Measurements from ENCODE around the gene ST8SIA1.

ST8SIA1 gene

DNA sequence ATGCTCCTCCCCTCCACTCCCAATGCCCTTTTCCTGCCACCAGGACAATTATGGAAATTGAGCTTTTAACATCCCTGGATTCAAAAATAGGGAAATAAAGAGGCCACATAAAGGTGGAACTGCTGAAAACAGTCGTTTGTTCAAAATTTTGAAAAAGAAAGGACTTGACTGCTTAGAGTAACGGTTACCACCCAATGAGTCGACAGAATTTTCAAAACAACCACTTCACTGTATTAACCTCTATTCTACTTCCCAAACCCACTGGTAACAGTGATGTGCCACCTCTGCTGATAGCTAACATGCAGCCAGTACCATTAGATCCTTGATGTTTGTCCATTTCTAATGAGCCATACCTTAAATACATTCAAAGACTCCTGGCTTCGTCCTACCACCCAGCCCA lies 4.9 kb downstream of the ST8SIA1 start:
- no peak for DNase-seq (ENCODE audit: low read depth)

- no peak for DNase-seq (ENCODE audit: low read depth)
These were observed 9.3 kb downstream of the ST8SIA1 start for GRCh38 chr12:22325218-22325617.

DNA sequence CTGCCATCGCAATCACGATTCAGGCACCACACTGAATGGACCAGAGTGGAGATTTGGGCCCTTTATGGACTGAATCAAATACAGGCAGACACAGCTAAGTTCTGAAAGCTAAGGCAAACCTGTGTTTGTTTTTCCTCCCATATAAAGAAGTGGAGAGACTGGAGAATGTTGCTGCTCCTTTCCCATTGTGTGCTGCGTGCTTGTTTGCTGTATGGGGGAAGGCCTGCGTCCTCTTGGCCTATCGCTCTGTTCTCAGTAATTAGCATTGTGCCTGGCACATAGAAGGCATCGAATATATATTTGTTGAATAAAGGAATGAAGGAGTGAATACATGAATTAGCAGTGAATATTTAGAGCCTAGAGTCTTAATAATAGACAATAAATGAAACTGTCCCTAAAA lies 12.4 kb downstream of the ST8SIA1 start:
- no peak for DNase-seq (ENCODE audit: low read depth)

DNA sequence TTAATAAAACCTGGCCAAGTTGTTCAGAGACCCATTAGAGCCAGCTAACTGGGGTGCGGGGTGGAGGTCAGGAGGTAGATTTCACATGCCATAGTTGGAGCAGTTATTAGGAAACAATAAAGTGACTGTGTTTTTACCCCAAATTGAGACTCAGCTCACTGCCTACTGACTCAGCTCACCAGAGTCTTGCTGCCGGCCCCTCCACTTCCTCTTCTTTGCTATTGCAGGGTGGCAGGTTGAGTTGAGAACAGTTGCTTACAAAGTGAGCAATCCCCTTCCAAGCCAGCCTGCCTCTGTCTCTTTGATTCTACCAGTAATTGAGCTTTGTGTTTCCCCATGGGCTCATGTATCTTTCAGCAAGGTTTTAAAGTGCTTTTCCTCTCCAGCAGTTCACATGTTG lies 12.9 kb downstream of the ST8SIA1 start:
- DNase-seq (ENCODE audit: low read depth): peak; percentile 8

- DNase-seq (ENCODE audit: low read depth): no peak
These were observed 13.4 kb downstream of the ST8SIA1 start for GRCh38 chr12:22321018-22321605.

DNA sequence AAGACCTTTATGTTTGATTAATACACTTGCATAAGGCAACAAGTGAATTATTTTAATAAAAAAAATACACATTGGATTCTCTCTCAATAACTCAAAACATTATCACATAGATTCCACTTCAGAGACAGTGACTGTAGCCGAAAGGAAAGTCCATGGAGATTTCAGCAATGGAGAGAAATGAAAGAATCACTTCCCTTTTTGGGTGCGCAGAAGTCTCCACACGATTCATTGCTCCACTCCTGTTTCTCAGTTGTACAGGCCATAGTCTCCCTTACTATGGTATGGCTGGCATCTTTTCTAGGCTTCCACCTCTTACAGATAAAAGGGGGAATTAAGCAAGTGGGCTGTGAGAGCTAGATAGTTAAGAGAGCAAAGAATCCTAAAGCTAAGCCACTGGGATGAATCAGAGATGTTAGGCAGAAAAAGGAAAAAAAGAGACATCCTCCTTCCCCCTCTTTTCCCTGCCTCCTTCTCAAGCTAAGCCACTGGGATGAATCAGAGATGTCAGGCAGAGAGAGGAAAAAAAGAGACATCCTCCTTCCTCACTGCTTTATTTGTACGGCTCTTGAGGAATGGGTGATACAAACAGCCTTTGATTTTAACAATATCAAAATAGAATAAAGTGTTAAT lies 16.3 kb downstream of the ST8SIA1 start:
- DNase-seq (ENCODE audit: low read depth): no peak

- DNase-seq (ENCODE audit: low read depth): no peak
These were observed 20.6 kb downstream of the ST8SIA1 start for GRCh38 chr12:22313963-22314330.

GRCh38 chr12:22313286-22313962 lies 21.1 kb downstream of the ST8SIA1 start:
- DNase-seq (ENCODE audit: low read depth): no peak

DNA sequence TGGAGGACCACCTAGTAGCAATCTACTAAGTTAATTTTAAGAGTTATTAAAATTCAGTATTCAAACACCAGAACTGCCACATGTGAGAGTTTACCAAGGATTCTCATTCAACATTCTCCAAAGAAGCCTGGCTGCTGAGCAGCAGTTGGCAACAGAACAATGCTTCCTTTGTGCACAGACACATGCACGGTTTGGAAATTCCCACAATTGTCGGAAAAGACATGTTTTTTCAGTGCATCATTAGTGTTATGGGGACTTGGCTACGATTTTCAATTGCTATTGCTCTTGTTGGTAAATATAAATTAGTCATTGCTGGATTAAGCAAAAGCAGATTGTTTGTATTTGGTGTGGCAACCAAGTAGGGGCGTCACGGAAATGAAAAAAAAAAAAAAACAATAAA lies 22.2 kb downstream of the ST8SIA1 start:
- no peak for DNase-seq (ENCODE audit: low read depth)

- no peak for DNase-seq (ENCODE audit: low read depth)
These were observed 23.8 kb downstream of the ST8SIA1 start for GRCh38 chr12:22310709-22311108.

DNA sequence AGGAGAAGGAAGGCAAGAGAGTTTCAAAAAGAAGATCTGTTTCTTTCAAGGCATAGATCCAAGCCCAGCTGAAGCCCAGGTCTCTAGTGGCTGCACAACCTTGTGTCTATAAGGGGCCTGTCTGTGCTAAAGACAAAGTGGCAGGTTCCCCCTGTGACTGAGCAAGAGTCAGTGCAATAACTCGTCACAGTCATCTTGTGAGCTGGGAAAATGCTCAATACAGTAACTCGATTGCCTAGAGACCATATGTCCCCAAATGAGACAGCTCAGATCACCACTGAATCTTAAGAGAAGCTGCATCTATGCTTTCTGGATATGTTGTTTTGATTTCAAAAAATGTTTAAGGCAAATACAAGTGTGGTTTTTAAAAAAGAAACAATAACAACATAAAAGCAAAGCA lies 24.2 kb downstream of the ST8SIA1 start:
- no peak for DNase-seq (ENCODE audit: low read depth)

- no peak for DNase-seq (ENCODE audit: low read depth)
These were observed 26.7 kb downstream of the ST8SIA1 start for GRCh38 chr12:22307811-22308210.

- DNase-seq (ENCODE audit: low read depth): no peak
These were observed 28.2 kb downstream of the ST8SIA1 start for GRCh38 chr12:22306311-22306710.

- DNase-seq (ENCODE audit: low read depth): no peak
These were observed 30.2 kb downstream of the ST8SIA1 start for GRCh38 chr12:22304341-22304740.

- DNase-seq (ENCODE audit: low read depth): no peak
These were observed 35.1 kb downstream of the ST8SIA1 start for GRCh38 chr12:22299294-22299912.

GRCh38 chr12:22289250-22289649 lies 45.3 kb downstream of the ST8SIA1 start:
- no peak for DNase-seq (ENCODE audit: low read depth)

DNA sequence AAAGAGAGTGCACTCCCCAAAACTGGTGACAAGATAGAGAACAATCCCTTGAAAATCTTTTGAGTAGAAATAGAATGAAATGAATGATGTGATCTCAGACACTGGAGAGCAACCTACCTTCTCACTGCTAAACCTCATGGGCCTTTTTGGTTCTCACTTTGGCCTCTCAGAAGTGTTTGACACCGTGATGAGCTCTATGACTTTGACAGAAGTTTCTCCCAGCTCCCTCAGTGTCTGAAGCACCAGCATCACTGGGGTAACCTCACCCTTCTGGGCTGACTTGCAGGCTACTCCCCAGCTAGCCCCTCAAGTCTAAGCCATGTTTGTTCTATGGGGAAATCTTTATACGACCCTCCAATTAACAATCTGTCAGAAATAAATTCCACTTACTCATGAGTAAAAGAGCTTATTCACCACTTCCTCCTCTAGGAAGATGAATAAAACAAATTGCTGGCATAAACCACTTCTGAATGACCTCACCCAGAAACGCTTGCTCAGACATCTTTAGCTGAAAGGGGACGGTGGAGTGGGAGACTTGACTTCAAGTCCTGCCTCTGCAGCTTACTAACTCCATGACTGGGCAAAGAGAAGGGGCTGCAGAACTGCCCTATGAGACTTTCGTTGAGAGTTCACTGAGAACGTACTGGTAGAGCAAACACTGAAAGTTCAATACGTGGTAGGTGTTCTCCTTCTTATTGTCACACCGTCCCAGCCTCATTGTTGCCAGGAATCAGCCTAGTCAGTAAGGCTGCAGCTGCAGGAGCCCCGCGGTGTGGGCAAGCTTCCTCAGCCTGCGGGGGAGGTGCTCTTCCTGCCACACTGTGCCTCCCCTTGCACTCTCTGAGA lies 46.5 kb downstream of the ST8SIA1 start:
- no peak for DNase-seq (ENCODE audit: low read depth)

GRCh38 chr12:22287101-22287500 lies 47.4 kb downstream of the ST8SIA1 start:
- no peak for DNase-seq (ENCODE audit: low read depth)

GRCh38 chr12:22286569-22286968 lies 47.9 kb downstream of the ST8SIA1 start:
- DNase-seq (ENCODE audit: low read depth): no peak

GRCh38 chr12:22285846-22286245 lies 48.7 kb downstream of the ST8SIA1 start:
- DNase-seq (ENCODE audit: low read depth): no peak

DNA sequence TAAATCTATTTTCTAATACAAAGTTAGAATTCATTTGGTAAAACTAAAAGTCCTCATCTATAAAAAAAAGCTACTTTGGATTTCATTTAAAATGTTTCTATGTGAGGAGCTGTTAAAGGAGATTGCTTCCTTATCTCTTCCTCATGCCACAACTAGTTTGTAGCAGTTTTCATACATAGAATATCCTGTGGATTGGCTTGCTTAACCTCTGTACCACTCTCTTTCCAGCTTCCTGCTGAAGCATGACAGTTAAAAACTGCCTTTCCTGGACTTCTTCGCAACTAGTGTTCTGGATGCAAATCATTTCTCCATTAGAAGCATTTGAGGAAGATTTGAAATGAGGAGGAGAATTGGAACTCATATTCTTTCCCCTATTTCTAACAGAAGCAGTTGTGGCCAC lies 49.6 kb downstream of the ST8SIA1 start:
- DNase-seq (ENCODE audit: low read depth): no peak

DNA sequence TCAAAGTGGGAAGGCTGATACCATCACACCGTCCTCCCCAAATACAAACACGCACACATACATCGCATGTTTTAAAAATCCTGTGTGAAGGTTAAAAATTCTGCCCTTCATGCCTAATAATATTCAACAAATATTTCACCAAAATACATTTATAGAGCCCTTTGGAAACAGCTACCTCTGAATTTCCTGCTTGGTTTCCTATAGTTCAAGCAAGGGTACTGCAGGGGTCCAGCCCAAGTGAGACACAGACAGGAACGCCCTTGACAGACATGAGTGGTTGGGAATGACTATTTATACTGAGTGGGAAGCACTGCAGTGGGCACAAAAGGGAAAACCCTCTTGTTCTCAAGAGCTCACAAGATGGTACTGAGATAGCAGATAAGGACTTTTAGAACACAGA lies 51.0 kb downstream of the ST8SIA1 start:
- no peak for DNase-seq (ENCODE audit: low read depth)

Data from activated T-helper 1 cell treated with Interleukin-2 at 50 U/mL for 16 hours (primary cell).